NCI-H146 treated with DMSO at 0.1 percent for 48 hours (cell line): ENCODE measurements around the gene EFCAB12.
"Not testable (repeated sequence)": the region's sequence is repeated elsewhere in the genome, so short reads cannot be mapped to it uniquely, and the experiment has no call there.

Experiments used
- DNase-seq: peaks from one replicate; lab custom pipeline; 2025; ENCODE audit not compliant: unreplicated experiment; lab: John Stamatoyannopoulos, UW

The EFCAB12 gene

DNA sequence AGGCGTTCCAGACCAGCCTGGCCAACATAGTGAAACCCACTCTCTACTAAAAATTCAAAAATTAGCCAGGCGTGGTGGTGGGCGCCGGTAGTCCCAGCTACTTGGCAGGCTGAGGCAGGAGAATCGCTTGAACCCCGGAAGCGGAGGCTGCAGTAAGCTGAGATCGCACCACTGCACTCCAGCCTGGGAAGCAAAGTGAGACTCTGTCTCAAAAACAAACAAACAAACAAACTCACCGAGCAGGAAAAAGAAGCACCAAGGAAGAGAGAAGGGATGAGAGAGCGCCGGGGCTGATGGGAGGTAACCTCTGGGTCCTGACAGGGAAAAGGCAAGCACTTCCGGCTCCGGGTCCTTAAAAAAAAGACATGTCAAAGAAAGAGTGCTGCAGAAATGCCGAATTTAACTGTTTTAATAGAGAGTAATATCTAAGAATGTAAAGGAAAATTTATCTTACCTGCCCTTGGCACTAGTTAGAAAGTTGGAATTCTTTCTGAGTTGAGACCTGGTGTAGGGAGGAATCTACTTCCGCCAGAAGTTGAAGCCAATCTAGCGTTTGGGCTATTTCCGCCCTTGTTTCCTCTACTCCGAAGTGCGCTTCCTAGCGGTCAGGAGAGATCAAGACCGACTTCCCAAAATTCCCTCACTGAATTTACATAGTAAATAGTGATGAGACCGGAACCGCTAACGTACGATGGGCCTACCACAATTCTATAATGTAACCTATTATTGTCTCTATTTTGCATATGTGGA lies 29.1 kb downstream of the EFCAB12 start:
- peak; percentile 97 for DNase-seq

DNA sequence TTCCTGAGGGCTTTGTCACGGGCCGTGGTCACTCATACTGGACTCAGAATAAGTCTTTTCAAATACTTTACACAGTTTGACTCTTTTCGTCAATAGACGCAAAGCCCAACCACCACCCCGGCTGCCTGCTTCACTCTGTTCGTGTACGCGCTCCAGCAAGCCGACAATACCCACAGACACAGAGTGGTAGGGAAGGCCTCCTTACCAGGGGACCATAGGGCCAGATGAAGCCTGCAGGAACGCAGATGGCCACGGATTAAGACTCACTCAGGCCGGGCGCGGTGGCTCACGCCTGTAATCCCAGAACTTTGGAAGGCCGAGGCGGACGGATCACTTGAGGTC lies 29.7 kb downstream of the EFCAB12 start:
- no peak for DNase-seq

DNA sequence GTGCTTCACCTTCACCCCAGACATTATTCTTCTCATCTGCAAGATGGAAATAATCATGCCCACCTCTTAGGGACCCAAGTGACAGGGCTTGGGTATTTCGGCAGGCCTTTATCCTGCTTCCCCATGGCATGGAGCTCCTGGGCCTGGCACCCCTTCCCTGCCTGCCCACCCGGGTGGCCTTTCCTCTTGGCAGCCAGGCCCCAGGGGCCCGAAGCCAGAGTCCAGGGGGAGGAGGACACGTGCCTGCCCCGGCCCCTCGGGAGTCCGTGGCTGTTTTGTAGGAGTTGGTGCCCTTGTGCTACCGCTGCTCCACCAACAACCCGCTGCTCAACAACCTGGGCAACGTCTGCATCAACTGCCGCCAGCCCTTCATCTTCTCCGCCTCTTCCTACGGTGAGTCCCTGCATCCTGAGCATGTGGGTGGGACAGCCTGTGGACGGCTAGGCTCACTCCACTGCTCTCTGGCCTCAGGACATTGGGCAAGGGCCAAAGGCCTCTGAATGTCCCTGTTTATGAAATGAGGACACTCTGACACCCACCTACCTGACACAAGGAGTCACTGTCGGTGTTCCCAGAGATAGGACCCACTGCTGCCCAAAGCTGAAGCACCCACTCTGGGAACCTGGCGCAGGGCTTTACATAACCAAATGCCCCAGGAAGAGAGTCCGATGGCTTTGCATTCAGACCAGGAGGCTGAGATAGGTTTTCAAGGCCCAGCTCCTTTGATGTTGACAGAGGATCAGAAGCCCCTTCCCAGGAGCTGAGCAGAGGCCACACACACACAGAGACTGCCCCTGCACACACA lies 34.5 kb downstream of the EFCAB12 start:
- DNase-seq = not testable (repeated sequence)

DNA sequence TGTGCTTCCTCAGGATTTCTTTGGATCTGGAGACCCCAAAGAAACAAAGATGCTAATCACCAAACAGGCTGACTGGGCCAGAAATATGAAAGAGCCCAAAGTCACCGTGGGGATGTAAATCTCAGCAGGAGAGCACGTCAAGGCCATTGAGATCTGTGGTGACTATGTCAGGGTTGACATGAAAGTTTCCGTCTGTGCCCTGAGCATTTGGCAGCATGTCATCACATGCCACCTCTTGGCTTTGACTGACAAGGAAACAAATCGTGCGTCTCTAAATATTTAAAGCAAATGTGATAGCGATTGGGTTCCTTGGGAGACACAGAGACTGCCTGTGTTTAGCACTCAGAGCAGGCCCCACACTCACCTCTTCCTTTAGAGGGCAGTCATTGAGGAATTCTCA lies 35.2 kb downstream of the EFCAB12 start:
- no peak for DNase-seq

DNA sequence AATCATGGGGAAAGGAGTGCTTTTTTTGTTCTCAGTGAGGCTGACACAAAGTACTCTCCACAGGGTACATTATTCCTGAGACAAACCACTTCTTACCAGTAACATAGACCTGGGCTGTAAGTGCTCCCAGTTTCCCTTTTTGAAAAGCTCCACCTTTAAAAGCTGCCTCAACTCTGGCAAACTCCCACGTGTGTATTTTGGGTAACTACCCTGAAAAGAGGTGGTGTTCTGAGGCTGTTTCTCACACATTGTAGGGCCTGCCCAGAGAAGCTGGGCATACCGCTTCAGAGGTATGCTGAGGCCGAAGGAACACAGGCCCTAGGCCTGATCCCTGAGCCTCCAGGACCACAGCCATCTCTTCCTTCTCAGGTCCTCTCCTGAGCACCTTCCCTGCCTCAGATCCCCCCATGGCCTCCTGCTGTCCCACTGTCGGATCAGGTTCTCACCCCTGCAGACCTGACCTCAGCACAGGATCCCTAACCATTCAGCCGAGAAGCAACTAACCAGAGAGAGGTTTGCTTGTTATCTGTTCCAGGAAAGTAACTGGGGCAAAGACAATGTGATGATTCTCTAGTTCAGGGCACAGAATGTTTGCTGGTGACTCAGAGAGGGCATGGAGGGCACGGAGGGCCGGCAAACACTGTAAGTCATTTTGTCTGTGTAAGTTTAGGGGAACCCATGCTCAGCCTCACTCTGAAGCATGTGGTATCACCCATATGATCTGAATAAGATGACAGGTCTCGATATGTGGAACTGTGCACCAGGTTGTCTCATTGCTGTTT lies 36.1 kb downstream of the EFCAB12 start:
- not testable (repeated sequence) for DNase-seq

DNA sequence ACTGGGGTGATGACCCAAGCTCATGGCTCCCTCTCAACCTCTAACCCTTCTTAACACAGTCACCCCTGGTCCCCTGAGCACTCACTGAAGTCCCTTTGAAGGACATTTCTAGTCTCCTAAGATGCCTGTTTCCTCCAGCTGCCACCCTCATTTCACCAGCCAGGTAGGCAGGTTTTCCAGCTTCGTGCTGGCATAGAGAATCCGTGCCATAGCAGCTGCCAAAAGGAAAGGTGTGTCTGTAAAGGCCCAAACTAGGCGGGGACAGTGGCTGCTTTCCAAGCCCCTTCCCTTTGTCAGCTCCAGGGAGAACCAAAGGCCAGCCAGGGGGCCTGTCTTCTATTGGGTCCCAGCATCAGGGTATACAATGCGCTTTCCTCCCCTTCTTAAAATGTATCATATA lies 36.9 kb downstream of the EFCAB12 start:
- DNase-seq = not testable (repeated sequence)

DNA sequence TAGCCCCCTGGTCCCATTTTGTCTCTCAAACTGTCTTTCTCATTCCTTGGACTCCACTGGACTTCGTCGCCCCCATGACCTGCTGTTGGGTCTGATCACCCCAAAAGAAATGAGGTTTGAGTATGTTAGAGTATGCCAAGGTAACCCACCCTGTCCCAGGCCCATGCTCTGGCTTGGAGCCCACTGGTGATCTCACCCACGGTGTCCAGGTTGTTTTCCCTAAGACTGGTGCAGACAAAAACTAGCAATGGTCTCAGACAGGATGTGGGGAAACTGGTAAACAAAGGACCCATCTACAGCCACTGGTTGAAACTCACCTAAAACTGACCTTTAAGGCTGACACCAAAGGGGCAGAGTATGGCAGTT lies 38.9 kb downstream of the EFCAB12 start:
- no peak for DNase-seq

DNA sequence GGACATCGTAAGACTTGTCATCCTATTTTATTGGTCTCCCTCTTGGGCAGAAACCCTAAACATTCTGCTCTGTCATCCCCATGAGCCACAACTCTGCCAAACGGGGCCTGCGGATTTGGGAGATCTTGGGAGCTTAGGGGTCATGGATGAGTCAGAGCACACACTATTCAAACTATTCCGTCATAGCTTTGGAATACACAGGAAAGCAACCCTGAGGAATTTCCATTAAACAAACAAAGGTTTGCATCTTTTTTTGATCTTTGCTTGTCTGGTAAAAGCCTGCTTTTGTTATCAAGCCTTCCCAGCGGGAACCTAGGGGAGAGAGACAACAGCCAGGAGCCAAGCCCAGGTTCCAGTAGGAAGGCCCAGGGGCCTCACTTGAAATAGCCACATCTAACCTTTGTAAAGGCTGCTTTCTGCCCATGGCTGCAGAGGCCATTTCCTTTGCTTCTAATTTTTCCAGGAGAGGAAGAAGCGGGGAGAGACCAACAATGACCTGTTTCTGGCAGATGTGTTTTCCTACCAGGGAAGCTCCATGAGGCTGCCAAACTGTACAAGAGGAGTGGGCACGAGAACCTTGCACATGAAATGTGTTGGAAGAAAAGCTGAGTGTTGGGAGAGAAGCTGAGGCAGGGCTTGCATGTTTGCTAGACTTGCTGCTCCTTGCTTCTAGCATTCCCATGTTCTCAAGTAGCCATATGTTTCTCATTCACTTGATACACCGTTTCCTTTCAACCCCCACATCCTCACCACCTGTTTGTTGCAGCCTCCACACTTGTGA lies 39.5 kb downstream of the EFCAB12 start:
- DNase-seq = not testable (repeated sequence)

DNA sequence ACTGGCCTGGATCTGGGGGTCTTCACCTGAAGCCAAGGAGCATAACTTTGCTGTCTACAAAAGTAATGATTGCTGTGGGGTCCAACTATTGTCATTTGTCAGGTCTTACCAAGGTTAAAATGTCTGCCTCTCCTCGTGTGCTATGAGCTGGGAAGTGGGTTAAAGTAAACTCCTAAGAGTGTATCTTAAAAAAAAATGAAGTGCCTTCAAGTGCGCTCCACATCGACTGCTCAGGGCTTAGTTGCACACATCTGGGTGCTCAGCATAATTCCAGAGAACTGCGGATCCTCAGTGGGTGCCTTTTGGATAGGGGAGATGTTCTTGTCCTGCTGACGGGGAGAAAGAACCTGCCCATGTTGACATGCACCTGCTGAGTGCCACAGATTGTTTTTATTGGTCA lies 40.9 kb downstream of the EFCAB12 start:
- no peak for DNase-seq

DNA sequence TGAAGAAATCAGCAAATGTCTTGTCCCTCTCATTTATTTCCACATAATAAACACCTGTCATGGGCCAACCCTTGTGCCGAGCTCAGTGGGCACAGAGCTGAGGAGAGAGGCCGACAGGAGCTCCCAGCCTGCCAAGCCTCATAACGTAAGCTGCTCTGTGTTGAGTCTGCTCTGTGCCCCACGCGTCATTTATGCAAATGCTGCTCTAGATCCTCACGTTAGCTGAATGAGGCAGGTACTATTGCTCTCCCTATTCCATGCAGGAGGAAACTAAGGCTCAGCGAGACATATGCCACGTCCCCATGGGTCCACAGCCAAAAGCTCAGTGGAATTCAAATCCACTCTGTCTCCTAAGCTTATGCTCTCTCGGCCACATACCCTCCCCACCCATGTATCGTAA lies 41.5 kb downstream of the EFCAB12 start:
- DNase-seq = no peak

DNA sequence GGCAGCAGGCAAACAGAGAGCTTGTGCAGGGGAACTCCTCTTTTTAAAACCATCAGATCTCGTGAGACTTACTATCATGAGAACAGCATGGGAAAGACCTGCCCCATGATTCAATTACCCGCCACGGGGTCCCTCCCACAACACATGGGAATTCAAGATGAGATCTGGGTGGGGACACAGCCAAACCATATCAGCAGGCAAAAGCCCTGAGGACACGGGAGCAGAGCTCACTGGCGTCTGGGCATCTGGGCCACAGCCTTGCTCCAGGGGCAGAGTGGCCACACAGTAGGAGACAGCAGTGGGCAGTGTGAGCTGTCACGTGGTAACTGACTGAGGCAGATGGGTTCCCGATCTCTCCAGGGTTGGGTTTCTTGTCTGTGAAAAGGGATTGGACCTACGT lies 42.9 kb downstream of the EFCAB12 start:
- DNase-seq = not testable (repeated sequence)

DNA sequence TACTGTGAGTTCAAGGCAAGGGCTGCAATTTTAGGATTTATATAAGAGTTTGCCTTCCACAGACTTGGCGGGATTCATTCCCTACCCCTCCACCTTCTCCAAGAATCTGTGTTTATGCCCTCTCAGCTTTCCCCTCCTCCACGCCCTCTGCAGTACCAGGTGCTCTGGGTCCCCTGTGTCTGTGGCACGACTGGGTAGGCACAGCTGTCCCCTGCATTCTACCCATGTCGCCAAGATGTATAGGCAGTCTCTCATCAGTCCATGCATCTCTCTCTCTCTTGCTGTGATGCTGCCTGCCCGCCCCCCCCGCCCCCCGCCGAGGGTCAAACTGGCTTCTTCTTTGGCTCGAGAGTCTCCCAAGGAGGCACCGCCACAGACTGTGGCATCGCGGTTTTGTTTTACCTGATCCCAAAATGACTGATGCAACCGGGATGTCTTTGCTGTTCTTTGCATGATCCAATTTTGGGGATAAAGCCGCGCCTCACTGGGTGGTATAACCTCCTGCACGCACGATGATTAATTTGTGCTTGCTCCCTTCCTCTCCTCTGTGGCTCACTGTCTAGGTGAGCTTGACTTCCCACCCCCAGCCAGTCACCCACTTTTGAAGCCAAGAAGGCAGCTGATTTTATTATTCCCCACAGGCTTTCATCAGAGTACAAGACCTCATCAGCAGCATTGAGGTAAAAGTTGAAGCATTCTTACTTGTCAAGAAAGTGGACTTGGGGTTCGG lies 43.7 kb downstream of the EFCAB12 start:
- no peak for DNase-seq

DNA sequence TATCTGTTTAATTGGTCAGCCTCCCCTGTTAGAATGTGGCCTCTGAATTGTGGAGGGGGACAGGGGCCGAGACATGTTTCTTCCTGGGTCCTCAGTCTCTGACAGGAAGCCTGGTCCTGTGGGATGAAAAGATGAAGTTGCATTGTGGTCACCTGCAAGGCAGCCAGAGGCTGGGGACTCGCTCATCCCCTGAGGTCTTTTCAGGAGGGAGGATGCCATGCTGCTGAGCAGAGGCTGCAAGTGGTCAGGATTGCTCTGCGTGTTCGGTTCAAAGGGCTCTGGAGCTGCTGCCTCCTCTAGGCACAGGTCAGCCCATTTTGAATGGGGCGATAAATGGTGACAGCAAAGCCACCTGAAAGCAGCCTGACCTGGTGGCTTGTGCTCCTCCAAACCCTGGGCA lies 44.3 kb downstream of the EFCAB12 start:
- DNase-seq = not testable (repeated sequence)

DNA sequence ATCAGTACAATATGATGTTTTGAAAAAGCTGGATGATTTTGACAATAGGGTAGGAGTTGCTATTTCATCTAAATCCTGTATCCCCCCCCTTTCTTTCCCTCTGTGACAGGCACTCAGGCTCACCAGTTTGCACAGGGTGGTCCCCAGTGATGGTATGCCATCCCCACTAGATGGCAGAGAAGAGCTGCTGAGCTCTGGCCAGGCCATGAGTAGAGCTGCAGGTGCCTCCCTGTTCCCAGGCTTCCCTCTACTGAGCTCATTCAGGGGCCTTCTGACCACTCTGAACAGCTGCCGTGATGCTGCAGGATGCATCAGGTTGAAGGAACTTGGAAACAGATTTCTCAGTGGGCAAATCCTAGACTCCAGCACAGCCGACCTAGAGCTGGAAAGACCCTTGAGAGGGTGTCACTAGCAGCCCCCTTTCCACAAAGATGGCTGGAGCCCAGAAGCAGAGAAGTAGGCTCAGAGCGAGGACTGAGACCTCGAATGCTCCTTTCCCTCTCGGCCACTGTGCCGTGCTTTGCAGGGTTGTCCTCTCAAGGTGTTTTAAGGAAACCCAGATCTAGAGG lies 45.1 kb downstream of the EFCAB12 start:
- peak; percentile 45 for DNase-seq

DNA sequence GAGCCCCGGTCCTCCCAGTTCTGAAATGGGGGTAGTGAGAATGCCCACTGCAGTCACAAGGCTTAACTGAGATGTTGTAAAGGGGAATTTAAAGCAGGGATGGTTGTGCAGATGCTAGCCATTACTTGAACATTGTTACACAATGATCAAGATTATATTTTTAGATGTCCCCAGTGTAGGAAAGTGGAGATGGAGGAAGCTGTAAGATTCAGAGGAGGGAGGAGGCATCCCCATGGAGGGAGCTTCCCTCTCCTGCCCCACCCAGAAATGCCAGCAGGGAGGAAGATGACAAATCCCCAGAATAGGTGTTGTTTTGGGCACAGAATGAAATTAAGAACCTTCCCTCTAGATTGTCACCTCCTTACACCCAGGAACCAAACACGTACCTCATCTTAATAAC lies 46.1 kb downstream of the EFCAB12 start:
- DNase-seq = no peak

DNA sequence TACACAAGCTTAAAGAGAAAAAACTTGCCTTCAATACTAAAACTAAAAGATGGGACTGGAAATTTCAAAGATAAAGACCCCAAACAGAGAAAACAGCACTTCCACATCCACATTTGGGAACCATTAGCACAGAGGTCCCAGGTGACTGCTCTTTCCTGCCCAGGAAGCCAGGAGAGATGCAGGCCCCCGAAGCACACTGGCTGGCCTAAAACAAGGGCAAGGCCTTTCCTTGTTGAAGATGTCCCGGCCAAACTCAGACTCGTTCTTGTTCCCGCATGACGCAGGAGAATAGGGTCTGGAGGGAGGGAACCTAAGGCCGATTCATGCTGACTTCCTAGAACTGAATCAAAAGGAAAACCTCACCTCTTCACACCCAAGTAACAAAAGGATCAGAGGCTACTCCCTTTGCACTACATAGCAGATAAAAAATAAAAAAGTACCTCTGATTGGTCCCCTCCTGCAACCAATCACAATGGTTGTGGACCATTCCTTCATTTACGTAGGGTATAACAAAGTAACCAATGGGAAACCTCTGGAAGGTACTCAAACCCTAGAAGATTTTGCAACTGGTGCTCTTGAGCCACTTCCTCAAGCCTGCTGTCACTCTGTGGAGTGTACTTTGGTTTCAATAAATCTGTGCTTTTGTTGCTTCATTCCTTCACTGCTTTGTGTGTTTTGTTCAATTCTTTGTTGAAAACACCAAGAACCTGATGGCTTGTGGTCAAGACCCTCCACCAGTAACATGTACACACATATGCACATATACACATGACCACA lies 48.7 kb downstream of the EFCAB12 start:
- no peak for DNase-seq

DNA sequence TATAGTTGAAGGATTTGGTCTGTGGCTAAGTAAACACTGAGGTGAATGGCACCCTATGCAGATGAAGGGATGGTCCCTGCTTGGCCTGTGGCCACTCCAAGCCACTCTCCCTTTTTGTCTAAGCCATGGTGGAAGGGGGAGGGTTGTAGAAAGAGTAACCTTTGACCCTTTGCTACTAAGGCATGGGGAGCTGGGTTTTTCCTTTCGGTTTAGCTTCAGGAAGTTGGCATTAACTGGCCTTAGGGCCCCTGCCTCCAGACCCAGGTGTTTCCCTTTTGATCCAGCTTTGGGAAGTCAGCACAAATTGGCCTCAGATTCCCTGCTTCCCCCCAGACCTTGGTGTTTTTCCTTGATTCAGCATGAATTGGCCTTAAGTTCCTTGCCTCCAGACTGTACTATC lies 49.5 kb downstream of the EFCAB12 start:
- DNase-seq = no peak

DNA sequence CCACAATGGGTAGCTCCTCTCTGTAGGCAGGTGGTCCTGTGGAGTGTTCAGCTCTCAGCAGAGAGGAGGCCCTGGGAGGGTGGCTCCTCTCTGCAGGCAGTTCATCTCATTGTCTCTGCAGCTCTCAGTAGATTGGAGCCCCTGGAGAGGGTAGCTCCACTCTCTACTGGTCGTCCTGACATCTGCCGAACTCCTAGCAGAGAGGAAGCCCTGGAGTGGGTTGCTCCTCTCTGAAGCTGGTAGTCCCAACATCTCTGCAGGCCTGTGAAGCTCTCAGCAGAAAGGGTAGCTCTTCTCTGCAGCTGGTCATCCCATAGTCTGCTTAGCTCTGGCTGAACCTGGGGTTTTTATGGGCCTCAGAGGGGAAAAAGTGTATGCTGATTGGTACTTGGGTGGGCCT lies 50.8 kb downstream of the EFCAB12 start:
- no peak for DNase-seq

DNA sequence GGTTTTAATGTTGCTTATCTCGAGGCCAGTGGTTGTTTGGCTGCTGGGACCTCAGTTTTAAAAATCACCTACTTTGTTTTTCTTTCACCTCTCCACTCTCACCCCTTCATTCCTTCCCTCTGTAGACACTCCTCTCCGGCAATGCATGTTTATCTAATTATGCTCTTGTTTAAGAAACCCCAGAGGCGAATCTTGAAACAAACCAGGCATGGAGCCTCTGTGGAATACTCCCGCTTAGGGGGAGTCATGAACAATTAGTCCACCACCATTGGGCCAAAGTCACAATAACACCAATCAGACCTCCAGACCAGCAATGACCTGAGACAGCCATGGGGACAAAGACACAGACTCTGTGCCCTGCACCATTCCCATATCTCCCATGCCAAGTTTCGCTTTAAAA lies 53.3 kb downstream of the EFCAB12 start:
- DNase-seq = no peak
